ENCODE results near the gene CDC20. TPM values are rescaled to one million over a fixed set of nuclear protein-coding genes. Genes with fewer than 3 reads are reported as not detected.

CDC20 gene
- total and polyA plus RNA-seq, 2 of the 4 experiments (the other 2 are of a cell fraction), result 103 to 107 TPM

DNA sequence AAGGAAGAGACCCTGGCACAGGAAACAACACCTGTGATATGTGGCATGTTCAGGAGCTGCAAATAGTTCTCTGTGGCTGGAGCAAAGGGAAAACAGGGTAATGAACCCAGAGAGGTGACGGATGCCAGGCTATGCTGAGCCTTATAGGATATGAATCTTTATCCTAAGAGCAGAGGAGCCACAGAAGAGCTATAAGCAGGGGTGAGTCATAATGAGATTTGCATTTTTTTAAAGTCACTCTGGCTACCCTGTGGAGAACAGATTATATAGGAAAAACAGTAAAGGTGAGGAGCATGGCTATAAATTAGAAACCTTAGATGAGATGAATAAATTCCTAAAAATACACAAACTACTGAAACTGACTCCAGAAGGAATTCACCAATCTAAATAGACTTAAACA lies 34.0 kb upstream of the CDC20 start:
- Histone ChIP-seq H4K5ac (ENCODE audit: low read depth, low read length) (no peak overlapping the region), H3K4me1 (ENCODE audit: control insufficient read depth, insufficient read depth, low read length) (peaks cover 2% of the 10 kb centered on the region), H2BK20ac (ENCODE audit: low read depth, low read length) (no peak overlapping the region), H2BK15ac (ENCODE audit: low read depth, low read length) (no peak overlapping the region), H3K4ac (ENCODE audit: low read depth, low read length) (no peak overlapping the region), H3K18ac (ENCODE audit: low read depth, low read length) (no peak overlapping the region), H3K79me1 (ENCODE audit: low read depth in 1 of 2, low read length in 2 of 2) (no peaks in the 10 kb centered on the region), H3K4me2 (ENCODE audit: low read depth, low read length) (no peak overlapping the region), H3K9ac (ENCODE audit: low read depth, low read length) (no peak overlapping the region), H2BK120ac (ENCODE audit: low read depth, low read length) (no peak overlapping the region), H3K14ac (replicated peaks; ENCODE audit: low read depth, low read length) (no peak overlapping the region), H3K27me3 (ENCODE audit: control insufficient read depth, insufficient read depth, low read length) (no peaks in the 10 kb centered on the region), H4K8ac (ENCODE audit: low read depth in 2 of 2, low read length in 2 of 2) (no peak overlapping the region), H4K20me1 (ENCODE audit: insufficient read depth, low read length) (no peaks in the 10 kb centered on the region), H2AK9ac (replicated peaks; ENCODE audit: low read depth, low read length, poor library complexity) (no peak overlapping the region), H3K9me3 (ENCODE audit: control insufficient read depth, insufficient read depth, low read length) (peaks cover 2% of the 10 kb centered on the region), H2AFZ (replicated peaks; ENCODE audit: low read length, poor library complexity) (no peak overlapping the region), H3K4me3 (ENCODE audit: insufficient read depth, low read depth, low read length) (no peak overlapping the region), H3K23ac (ENCODE audit: low read depth, low read length) (no peak overlapping the region), H4K91ac (ENCODE audit: insufficient read depth, low read depth, low read length) (no peak overlapping the region), H3K36me3 (ENCODE audit: control insufficient read depth, insufficient read depth, low read length) (no peaks in the 10 kb centered on the region), H3K27ac (ENCODE audit: insufficient read depth, low read length) (no peak overlapping the region), H3K56ac (ENCODE audit: extremely low read depth, insufficient read depth, low read length) (no peak overlapping the region), H2BK5ac (ENCODE audit: low read depth, low read length, poor library complexity, severe bottlenecking) (no peak overlapping the region), H3K9me1 (ENCODE audit: insufficient read depth, low read length) (peaks cover 2% of the 10 kb centered on the region; the same call in 1 of the 2 replicates), H2AK5ac (ENCODE audit: low read depth, low read length) (no peak overlapping the region)
- no TSS peak for BruUV-seq (replicated peaks)
- DNase-seq (no peak), ATAC-seq (ENCODE audit: low read depth) (no peak)
- no CpG with 5 or more reads among the region's 1 CpG for WGBS, 2 experiments (ENCODE audit: extremely low coverage in 2 of 2, insufficient read length in 1 of 2)
- CTCF ChIA-PET, result no interaction called here
- POLR2A ChIA-PET (ENCODE audit: unreplicated experiment), result no interaction called here
- no peak for TF ChIP-seq NFE2L2 (IDR thresholded peaks at IDR 0.05; ENCODE audit: low read depth, low read length)
- no peak for TF ChIP-seq SMC3 (IDR thresholded peaks at IDR 0.05; ENCODE audit: low read depth, low read length)
- no peak for TF ChIP-seq RCOR1 (IDR thresholded peaks at IDR 0.05; ENCODE audit: insufficient replicate concordance, low read length)
- no peak for TF ChIP-seq MXI1 (IDR thresholded peaks at IDR 0.05; ENCODE audit: borderline replicate concordance, low read depth, low read length)
- TF ChIP-seq CTCF (conservative IDR thresholded peaks at IDR 0.05; ENCODE audit: low read depth, low read length), result no peak
- TF ChIP-seq FOS (IDR thresholded peaks at IDR 0.05; ENCODE audit: low read depth, low read length), result no peak
- no peak for TF ChIP-seq RFX5 (IDR thresholded peaks at IDR 0.05; ENCODE audit: low read depth, low read length)
- no peak for TF ChIP-seq POLR2A (IDR thresholded peaks at IDR 0.05; ENCODE audit: low read depth, low read length)
- TF ChIP-seq, protein P1, sequence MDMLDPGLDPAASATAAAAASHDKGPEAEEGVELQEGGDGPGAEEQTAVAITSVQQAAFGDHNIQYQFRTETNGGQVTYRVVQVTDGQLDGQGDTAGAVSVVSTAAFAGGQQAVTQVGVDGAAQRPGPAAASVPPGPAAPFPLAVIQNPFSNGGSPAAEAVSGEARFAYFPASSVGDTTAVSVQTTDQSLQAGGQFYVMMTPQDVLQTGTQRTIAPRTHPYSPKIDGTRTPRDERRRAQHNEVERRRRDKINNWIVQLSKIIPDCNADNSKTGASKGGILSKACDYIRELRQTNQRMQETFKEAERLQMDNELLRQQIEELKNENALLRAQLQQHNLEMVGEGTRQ (IDR thresholded peaks at IDR 0.05; ENCODE audit: low read depth, low read length), result no peak
- TF ChIP-seq, protein P2, sequence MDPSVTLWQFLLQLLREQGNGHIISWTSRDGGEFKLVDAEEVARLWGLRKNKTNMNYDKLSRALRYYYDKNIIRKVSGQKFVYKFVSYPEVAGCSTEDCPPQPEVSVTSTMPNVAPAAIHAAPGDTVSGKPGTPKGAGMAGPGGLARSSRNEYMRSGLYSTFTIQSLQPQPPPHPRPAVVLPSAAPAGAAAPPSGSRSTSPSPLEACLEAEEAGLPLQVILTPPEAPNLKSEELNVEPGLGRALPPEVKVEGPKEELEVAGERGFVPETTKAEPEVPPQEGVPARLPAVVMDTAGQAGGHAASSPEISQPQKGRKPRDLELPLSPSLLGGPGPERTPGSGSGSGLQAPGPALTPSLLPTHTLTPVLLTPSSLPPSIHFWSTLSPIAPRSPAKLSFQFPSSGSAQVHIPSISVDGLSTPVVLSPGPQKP (IDR thresholded peaks at IDR 0.05; ENCODE audit: borderline replicate concordance, low read depth, low read length), result no peak
- no peak for TF ChIP-seq MAFK (IDR thresholded peaks at IDR 0.05; ENCODE audit: low read depth, low read length)
- no peak for TF ChIP-seq CEBPB (IDR thresholded peaks at IDR 0.05; ENCODE audit: low read depth, low read length)
- TF ChIP-seq BHLHE40 (IDR thresholded peaks at IDR 0.05; ENCODE audit: low read depth, low read length), result no peak
- no peak for TF ChIP-seq CHD1 (IDR thresholded peaks at IDR 0.05; ENCODE audit: low read depth, low read length)
- no peak for TF ChIP-seq RAD21 (IDR thresholded peaks at IDR 0.05; ENCODE audit: low read length)
- TF ChIP-seq MAZ (IDR thresholded peaks at IDR 0.05; ENCODE audit: borderline replicate concordance, low read depth, low read length), result no peak
- intact Hi-C loops (cut with micrococcal nuclease), result no loop called here
- dilution Hi-C loops (cut with HindIII; ENCODE audit: low sequenced_read_pairs, unreplicated experiment), result no loop called here
- in situ Hi-C loops (cut with MboI; ENCODE audit: low sequenced_read_pairs), result no loop called here

All from IMR-90 (cell line).